Neuronal stem cell (in vitro differentiated cells): Measurements from ENCODE around the gene JUND.

Experiments
- DNase-seq: peaks from one replicate; pipeline ENCODE4 v3.0.0-alpha.2; 2013; ENCODE audit warnings: low spot score
- H2AFZ ChIP-seq: one replicate; pipeline ENCODE4 v1.6.1; 2013; ENCODE audit warnings: mild to moderate bottlenecking, low read length, inconsistent platforms
- H2AK5ac ChIP-seq: 2 replicates; pipeline ENCODE4 v1.6.1; 2013; ENCODE audit warnings: low read depth, mild to moderate bottlenecking, inconsistent platforms, low read length, moderate library complexity, mixed read lengths
- H2BK120ac ChIP-seq: 2 replicates; pipeline ENCODE4 v1.6.1; 2013; ENCODE audit warnings: low read depth, mild to moderate bottlenecking, inconsistent platforms, low read length, moderate library complexity, mixed read lengths
- H2BK12ac ChIP-seq: one replicate; pipeline ENCODE4 v1.6.1; 2013; ENCODE audit warnings: low read length, inconsistent platforms
- H2BK15ac ChIP-seq: 2 replicates; pipeline ENCODE4 v1.6.1; 2013; ENCODE audit warnings: mild to moderate bottlenecking, low read length, inconsistent platforms, mixed read lengths
- H2BK5ac ChIP-seq: one replicate; pipeline ENCODE4 v1.6.1; 2013; ENCODE audit warnings: inconsistent platforms, mild to moderate bottlenecking, low read length, moderate library complexity
- H3K14ac ChIP-seq: one replicate; pipeline ENCODE4 v1.6.1; 2013; ENCODE audit warnings: low read length, inconsistent platforms
- H3K18ac ChIP-seq: 2 replicates; pipeline ENCODE4 v1.6.1; 2013; ENCODE audit warnings: low read length, inconsistent platforms
- H3K23ac ChIP-seq: 2 replicates; pipeline ENCODE4 v1.6.1; 2013; ENCODE audit warnings: low read depth, mild to moderate bottlenecking, mixed read lengths, low read length, inconsistent platforms; ENCODE audit not compliant: poor library complexity
- H3K27ac ChIP-seq: replicated peaks from 3 replicates; pipeline ENCODE4 v1.5.1; 2013; ENCODE audit warnings: low read length, inconsistent platforms
- H3K27me3 ChIP-seq, 3 experiments: 2 replicates each; pipeline ENCODE4 v1.6.1; 2013; ENCODE audit warnings: low read length in 3 of 3, mild to moderate bottlenecking in 2 of 3, inconsistent platforms in 1 of 3, low read depth in 1 of 3, mixed read lengths in 1 of 3, moderate library complexity in 1 of 3; ENCODE audit not compliant: control insufficient read depth in 3 of 3, insufficient read depth in 3 of 3
- H3K36me3 ChIP-seq, 2 donors: replicated peaks in 1 of 2; 2 replicates each; pipeline ENCODE4 v1.6.1; 2013; ENCODE audit warnings: low read length in 2 of 2; ENCODE audit not compliant: control insufficient read depth in 2 of 2, insufficient read depth in 2 of 2
- H3K4ac ChIP-seq: 2 replicates; pipeline ENCODE4 v1.6.1; 2013; ENCODE audit warnings: inconsistent platforms, mild to moderate bottlenecking, low read length, moderate library complexity
- H3K4me1 ChIP-seq, 2 donors: 1 replicate in 1 of 2; 2 replicates in 1 of 2; pipeline ENCODE4 v1.6.1; 2013; ENCODE audit warnings: low read length in 2 of 2, low read depth in 1 of 2; ENCODE audit not compliant: control insufficient read depth in 2 of 2, insufficient read depth in 1 of 2
- H3K4me2 ChIP-seq: one replicate; pipeline ENCODE4 v1.6.1; 2013; ENCODE audit warnings: mild to moderate bottlenecking, low read length, inconsistent platforms; ENCODE audit not compliant: insufficient read depth, poor library complexity, severe bottlenecking
- H3K4me3 ChIP-seq, 2 donors: 2 replicates each; pipeline ENCODE4 v1.5.1; 2013; ENCODE audit warnings: low read length in 2 of 2, mild to moderate bottlenecking in 2 of 2, inconsistent platforms in 1 of 2, moderate library complexity in 1 of 2
- H3K79me1 ChIP-seq: one replicate; pipeline ENCODE4 v1.6.1; 2013; ENCODE audit warnings: low read depth, mild to moderate bottlenecking, inconsistent platforms, low read length, moderate library complexity
- H3K9ac ChIP-seq: one replicate; pipeline ENCODE4 v1.6.1; 2013; ENCODE audit warnings: mild to moderate bottlenecking, low read depth, low read length, inconsistent platforms; ENCODE audit not compliant: poor library complexity
- H3K9me3 ChIP-seq, 2 donors: replicated peaks in 1 of 2; 2 replicates each; pipeline versions ENCODE3 to v1.6.1; 2013; ENCODE audit warnings: low read length in 2 of 2, mild to moderate bottlenecking in 2 of 2, inconsistent platforms in 1 of 2, low read depth in 1 of 2, mixed read lengths in 1 of 2, moderate library complexity in 1 of 2; ENCODE audit not compliant: control insufficient read depth in 2 of 2, insufficient read depth in 1 of 2
- H4K8ac ChIP-seq: one replicate; pipeline ENCODE4 v1.6.1; 2013; ENCODE audit warnings: low read depth, mild to moderate bottlenecking, inconsistent platforms, low read length, moderate library complexity
- H4K91ac ChIP-seq: one replicate; pipeline ENCODE4 v1.6.1; 2013; ENCODE audit warnings: low read length, low read depth, mild to moderate bottlenecking, inconsistent platforms; ENCODE audit not compliant: poor library complexity
- WGBS, 2 donors: extraction: QIAGEN DNeasy Blood & Tissue Kit; methylation state at CpG; one replicate each; pipeline ENCODE4 v1.1.7; 2013; ENCODE audit warnings: missing lambda C conversion rate in 2 of 2, mixed read lengths in 1 of 2; ENCODE audit not compliant: insufficient read length in 2 of 2, insufficient replicate concordance in 1 of 2; ENCODE audit errors: extremely low coverage in 2 of 2; 5-methylcytosine and 5-hydroxymethylcytosine counted together

The JUND gene

DNA sequence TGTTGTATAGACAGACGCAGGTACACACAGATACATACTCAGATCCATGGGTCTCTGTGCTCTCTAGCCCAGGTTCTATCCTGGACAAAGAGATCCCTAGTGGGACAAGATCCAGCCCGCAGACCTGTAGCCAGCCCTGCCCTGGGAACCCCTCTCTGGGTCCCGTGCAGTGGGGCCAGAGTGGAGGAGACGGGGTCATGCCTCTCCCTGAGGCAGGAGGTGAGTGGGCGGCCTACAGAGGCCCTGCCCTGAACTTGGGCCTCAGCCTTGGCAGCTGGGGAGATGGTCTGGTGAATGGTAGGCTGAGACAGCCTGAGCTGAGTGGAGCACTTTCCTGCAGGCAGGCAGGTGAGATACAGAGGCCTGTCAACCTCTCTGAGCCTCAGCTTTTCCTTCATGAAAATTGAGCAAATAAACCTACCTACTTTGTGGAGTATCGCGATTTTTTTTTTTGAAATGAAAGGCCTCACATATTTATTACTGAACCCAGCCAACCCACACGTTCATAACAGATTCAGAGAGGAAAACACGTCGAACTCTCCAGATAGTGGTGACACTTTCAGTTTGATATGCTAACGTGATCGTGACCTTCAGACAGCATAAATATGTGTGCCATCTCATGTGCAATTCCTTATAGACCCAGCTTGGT lies 3.4 kb upstream of the JUND start:
- no CpG with 5 or more reads among the region's 12 CpGs for WGBS, 2 donors
- Histone ChIP-seq H3K79me1 (peaks cover 8% of the 10 kb centered on the region), H2BK120ac (peak overlapping the region; percentile 10), H3K27me3 (no peaks in the 10 kb centered on the region), H2BK5ac (peak overlapping the region; percentile 29), H4K91ac (peak overlapping the region; percentile 92), H3K9me3 (peaks cover 0 to 2% of the 10 kb centered on the region in 2 donors), H3K14ac (no peak overlapping the region), H2BK15ac (peak overlapping the region; percentile 79), H3K36me3 (no peaks in the 10 kb centered on the region), H3K27ac (no peak overlapping the region), H2BK12ac (no peak overlapping the region), H3K23ac (no peak overlapping the region), H3K4me1 (peaks cover 14 to 20% of the 10 kb centered on the region in 2 donors), H3K4me2 (no peak overlapping the region), H3K4me3 (no peak overlapping the region), H3K9ac (peak overlapping the region; percentile 66), H3K4ac (no peak overlapping the region), H2AFZ (peak overlapping the region; percentile 56), H3K18ac (peak overlapping the region; percentile 72), H4K8ac (no peak overlapping the region), H2AK5ac (peak overlapping the region; percentile 77)
- no peak for DNase-seq

GRCh38 chr19:18283338-18283737 lies 1.9 kb upstream of the JUND start:
- Histone ChIP-seq H3K79me1 (peaks cover 10% of the 10 kb centered on the region), H3K36me3 (peaks cover 10% of the 10 kb centered on the region in 2 donors), H3K18ac (peak overlapping the region; percentile 90), H4K91ac (no peak overlapping the region), H2AFZ (no peak overlapping the region), H3K4me3 (no peak overlapping the region), H3K4me2 (no peak overlapping the region), H3K14ac (no peak overlapping the region), H2AK5ac (no peak overlapping the region), H3K23ac (no peak overlapping the region), H3K27me3 (no peaks in the 10 kb centered on the region), H2BK5ac (peak overlapping the region; percentile 5), H3K9ac (no peak overlapping the region), H3K4ac (no peak overlapping the region), H4K8ac (no peak overlapping the region), H2BK12ac (no peak overlapping the region), H3K27ac (no peak overlapping the region), H2BK120ac (no peak overlapping the region), H2BK15ac (peak overlapping the region; percentile 42), H3K4me1 (peaks cover 16 to 28% of the 10 kb centered on the region in 2 donors), H3K9me3 (peaks cover 0 to 2% of the 10 kb centered on the region in 2 donors)
- no CpG with 5 or more reads among the region's 5 CpGs for WGBS, 2 donors
- DNase-seq = no peak

DNA sequence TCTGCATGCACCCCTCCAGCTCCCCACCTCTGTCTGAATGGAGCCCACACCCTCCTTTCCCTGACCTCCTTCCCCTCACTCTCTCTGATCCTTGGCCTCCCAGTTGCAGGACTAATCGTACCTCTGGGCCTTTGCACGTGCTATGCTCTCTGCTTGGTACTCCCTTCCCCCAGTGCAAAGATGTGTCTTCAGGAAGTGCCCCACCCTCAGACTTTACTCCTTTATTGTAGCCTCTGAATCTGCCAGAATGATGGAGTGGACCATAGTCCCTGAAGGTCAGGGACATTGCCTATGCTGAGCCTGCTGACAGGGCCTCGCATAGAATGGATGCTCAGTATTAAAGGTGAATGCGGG lies 1.3 kb upstream of the JUND start:
- Histone ChIP-seq H2AK5ac (peak overlapping the region; percentile 79), H3K79me1 (peaks cover 15% of the 10 kb centered on the region), H2BK120ac (no peak overlapping the region), H3K23ac (peak overlapping the region; percentile 43), H3K36me3 (peaks cover 15% of the 10 kb centered on the region in 2 donors), H3K9me3 (peaks cover 0 to 4% of the 10 kb centered on the region in 2 donors), H3K18ac (peak overlapping the region; percentile 84), H3K4me2 (peak overlapping the region; percentile 83), H4K91ac (no peak overlapping the region), H2BK12ac (no peak overlapping the region), H3K4me3 (peak overlapping the region; percentile 47 to 50), H4K8ac (no peak overlapping the region), H3K4ac (peak overlapping the region; percentile 44), H3K27ac (peak overlapping the region; percentile 100), H2BK15ac (peak overlapping the region; percentile 100), H2BK5ac (peak overlapping the region; percentile 100), H3K27me3 (no peaks in the 10 kb centered on the region), H3K9ac (no peak overlapping the region), H2AFZ (no peak overlapping the region), H3K14ac (no peak overlapping the region), H3K4me1 (peaks cover 17 to 24% of the 10 kb centered on the region in 2 donors)
- WGBS, 2 donors = no CpG with 5 or more reads among the region's 4 CpGs
- no peak for DNase-seq

DNA sequence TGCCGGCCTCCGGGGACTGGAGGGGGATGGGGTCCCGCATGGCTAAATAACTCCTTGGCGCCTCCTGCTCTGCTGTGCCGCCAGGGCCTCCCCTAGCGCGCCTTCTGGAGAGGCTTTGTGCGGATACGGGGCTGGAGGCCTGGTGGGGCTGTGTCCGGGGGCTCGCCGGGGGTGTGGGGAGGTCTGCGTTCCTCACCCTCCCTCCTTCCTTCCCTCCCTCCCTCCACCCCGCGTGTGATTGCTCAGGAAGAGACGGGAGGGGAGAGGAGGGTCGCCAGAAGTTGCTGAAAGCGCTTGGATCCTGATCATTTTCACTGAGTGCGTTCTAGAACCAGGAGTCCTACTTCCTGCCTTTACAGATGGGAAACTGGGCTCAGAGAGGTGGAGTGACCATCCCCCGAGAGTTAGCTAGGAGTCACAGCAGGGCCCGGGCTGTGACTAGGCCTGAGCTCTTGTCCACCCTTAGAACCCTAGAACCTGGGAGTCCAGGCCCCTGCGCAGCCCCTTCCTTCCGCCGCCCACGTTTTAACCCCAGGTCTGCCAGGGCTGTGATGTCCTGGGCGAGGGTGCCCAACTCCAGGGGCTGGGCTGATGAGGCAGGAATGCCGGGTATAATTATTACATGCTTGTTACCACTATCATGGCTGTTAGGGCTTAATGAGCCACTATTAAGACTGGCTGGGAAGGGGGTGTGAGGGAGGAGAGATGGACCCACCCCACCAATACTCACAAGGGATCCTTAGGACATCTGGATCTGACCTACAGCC lies 782 bp upstream of the JUND start:
- peak overlapping the region; percentile 100 for H3K27ac ChIP-seq
- peak overlapping the region; percentile 75 for H2BK120ac ChIP-seq
- peak overlapping the region; percentile 92 for H4K8ac ChIP-seq
- peak overlapping the region; percentile 93 for H4K91ac ChIP-seq
- WGBS, 2 donors = no CpG with 5 or more reads among the region's 27 CpGs
- H3K9me3 ChIP-seq = peaks cover 0 to 4% of the 10 kb centered on the region in 2 donors
- no peaks in the 10 kb centered on the region for H3K27me3 ChIP-seq
- peak overlapping the region; percentile 93 for H3K9ac ChIP-seq
- peak overlapping the region; percentile 79 for H2AK5ac ChIP-seq
- peaks cover 15% of the 10 kb centered on the region for H3K79me1 ChIP-seq
- peaks cover 15 to 18% of the 10 kb centered on the region in 2 donors for H3K36me3 ChIP-seq
- H3K4ac ChIP-seq = peak overlapping the region; percentile 89
- DNase-seq = no peak
- H2BK12ac ChIP-seq = peak overlapping the region; percentile 93
- peak overlapping the region; percentile 84 for H3K18ac ChIP-seq
- peak overlapping the region; percentile 100 for H2BK15ac ChIP-seq
- peaks cover 17 to 20% of the 10 kb centered on the region in 2 donors for H3K4me1 ChIP-seq
- H2BK5ac ChIP-seq = peak overlapping the region; percentile 100
- H3K4me2 ChIP-seq = peak overlapping the region; percentile 83
- H3K23ac ChIP-seq = peak overlapping the region; percentile 43
- peak overlapping the region; percentile 72 for H2AFZ ChIP-seq
- H3K4me3 ChIP-seq = peak overlapping the region; percentile 50 to 77
- peak overlapping the region; percentile 1 for H3K14ac ChIP-seq
